ENCODE measurements around the gene TMEM255B. TPM values are rescaled to one million over a fixed set of nuclear protein-coding genes. Genes with fewer than 3 reads are reported as not detected.

TMEM255B gene
- total and polyA plus RNA-seq, 2 of the 4 experiments (the other 2 are of a cell fraction): 0.36 to 0.94 TPM

DNA sequence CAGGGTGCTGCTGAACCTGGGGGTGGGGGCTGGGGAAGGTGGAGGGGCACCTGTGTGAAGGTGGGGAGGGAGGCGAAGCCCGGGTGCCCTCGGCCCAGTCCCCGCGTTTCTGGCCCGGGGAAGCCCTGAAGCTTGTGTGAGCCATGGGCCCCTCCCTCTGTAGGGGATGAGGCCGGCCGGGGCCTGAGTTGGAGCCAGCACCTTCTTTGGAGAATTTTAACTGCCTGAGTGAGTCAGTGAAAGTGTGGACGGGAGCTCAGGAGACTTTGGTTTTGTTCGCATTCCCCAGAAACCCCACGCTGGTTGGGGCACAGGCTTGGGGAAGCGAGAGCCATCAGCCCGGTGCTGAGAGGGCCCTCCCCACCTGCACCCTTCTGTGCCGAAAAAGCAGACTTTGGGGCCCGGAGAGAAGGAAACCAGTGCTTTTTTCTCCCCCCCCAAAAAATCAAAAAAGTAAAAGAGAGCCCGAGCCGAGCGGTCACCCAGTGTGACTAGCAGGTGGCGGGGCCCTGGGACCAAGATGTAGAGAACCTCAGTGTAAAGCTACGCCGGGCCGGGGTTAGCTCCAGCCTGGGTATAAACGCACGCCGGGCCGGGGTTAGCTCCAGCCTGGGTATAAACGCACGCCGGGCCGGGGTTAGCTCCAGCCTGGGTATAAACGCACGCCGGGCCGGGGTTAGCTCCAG lies 45.1 kb downstream of the TMEM255B start:
- no peak overlapping the region for H3K14ac ChIP-seq (replicated peaks; ENCODE audit: low read depth, low read length)
- H2AK9ac ChIP-seq (replicated peaks; ENCODE audit: low read depth, low read length, poor library complexity): peak overlapping the region; percentile 55
- ATAC-seq (ENCODE audit: low read depth) (no peak), DNase-seq (no peak)
- H3K27ac ChIP-seq (ENCODE audit: insufficient read depth, low read length): no peak overlapping the region
- no peak overlapping the region for H3K4me3 ChIP-seq (ENCODE audit: insufficient read depth, low read depth, low read length)
- no peak overlapping the region for H2BK5ac ChIP-seq (ENCODE audit: low read depth, low read length, poor library complexity, severe bottlenecking)
- peak overlapping the region; percentile 21 for H2AFZ ChIP-seq (replicated peaks; ENCODE audit: low read length, poor library complexity)
- H3K4me1 ChIP-seq (ENCODE audit: control insufficient read depth, insufficient read depth, low read length): peaks cover 6% of the 10 kb centered on the region
- H3K4ac ChIP-seq (ENCODE audit: low read depth, low read length): no peak overlapping the region
- H3K4me2 ChIP-seq (ENCODE audit: low read depth, low read length): no peak overlapping the region
- no peaks in the 10 kb centered on the region for H4K20me1 ChIP-seq (ENCODE audit: insufficient read depth, low read length)
- TF ChIP-seq MXI1 (IDR thresholded peaks at IDR 0.05; ENCODE audit: borderline replicate concordance, low read depth, low read length): no peak
- 0 out of 2 replicates have a peak, but pooled peaks have one; percentile 25 for TF ChIP-seq POLR2A (IDR thresholded peaks at IDR 0.05; ENCODE audit: low read depth, low read length)
- TF ChIP-seq FOS (IDR thresholded peaks at IDR 0.05; ENCODE audit: low read depth, low read length): no peak
- TF ChIP-seq MAZ (IDR thresholded peaks at IDR 0.05; ENCODE audit: borderline replicate concordance, low read depth, low read length): no peak
- H2BK20ac ChIP-seq (ENCODE audit: low read depth, low read length): no peak overlapping the region
- WGBS, 2 experiments (ENCODE audit: extremely low coverage in 2 of 2, insufficient read length in 1 of 2): 98% methylated on average over 7 of the region's 34 CpGs; no CpG with 5 or more reads in 1 of the 2 experiments
- no peak overlapping the region for H4K8ac ChIP-seq (ENCODE audit: low read depth in 2 of 2, low read length in 2 of 2)
- no peak overlapping the region for H4K5ac ChIP-seq (ENCODE audit: low read depth, low read length)
- no peak overlapping the region for H3K9ac ChIP-seq (ENCODE audit: low read depth, low read length)
- CTCF ChIA-PET: no interaction called here
- H2BK120ac ChIP-seq (ENCODE audit: low read depth, low read length): no peak overlapping the region
- no peak overlapping the region for H3K56ac ChIP-seq (ENCODE audit: extremely low read depth, insufficient read depth, low read length)
- H3K27me3 ChIP-seq (ENCODE audit: control insufficient read depth, insufficient read depth, low read length): no peaks in the 10 kb centered on the region
- dilution Hi-C loops (cut with HindIII; ENCODE audit: low sequenced_read_pairs, unreplicated experiment) (no loop called here), in situ Hi-C loops (cut with MboI; ENCODE audit: low sequenced_read_pairs) (no loop called here), intact Hi-C loops (cut with micrococcal nuclease) (no loop called here)
- no peak overlapping the region for H2AK5ac ChIP-seq (ENCODE audit: low read depth, low read length)
- no TSS peak for BruUV-seq (replicated peaks)
- H3K79me1 ChIP-seq (ENCODE audit: low read depth in 1 of 2, low read length in 2 of 2): no peaks in the 10 kb centered on the region
- H2BK15ac ChIP-seq (ENCODE audit: low read depth, low read length): no peak overlapping the region
- POLR2A ChIA-PET (ENCODE audit: unreplicated experiment): no interaction called here
- H3K9me1 ChIP-seq (ENCODE audit: insufficient read depth, low read length): peaks cover 4% of the 10 kb centered on the region; the same call in 1 of the 2 replicates
- no peaks in the 10 kb centered on the region for H3K36me3 ChIP-seq (ENCODE audit: control insufficient read depth, insufficient read depth, low read length)
- H4K91ac ChIP-seq (ENCODE audit: insufficient read depth, low read depth, low read length): no peak overlapping the region
- H3K18ac ChIP-seq (ENCODE audit: low read depth, low read length): no peak overlapping the region
- no peak overlapping the region for H3K23ac ChIP-seq (ENCODE audit: low read depth, low read length)
- H3K9me3 ChIP-seq (ENCODE audit: control insufficient read depth, insufficient read depth, low read length): peaks cover 12% of the 10 kb centered on the region

Measured in IMR-90 (cell line).